ENCODE results near the gene TIAM2. TPM values are rescaled to one million over a fixed set of nuclear protein-coding genes. Genes with fewer than 3 reads are reported as not detected.
A peak's percentile ranks its signal among the peaks of the same experiment; 100 is the strongest.

The TIAM2 gene
- total RNA-seq, 8 experiments from 2014 or later, result 5.2 to 34.7 (median 10.7) TPM

GRCh38 chr6:154969796-154970195, 25.3 kb upstream of the TIAM2 start:
- in situ Hi-C loops (cut with MboI; ENCODE audit: low pct_unique_long_range_greater_than_20kb in 2 of 9, low sequenced_read_pairs in 9 of 9, unreplicated experiment in 9 of 9), result no loop called here
- WGBS, 10 experiments, result 28 to 93% (median 70%) methylated on average over 3 to 5 of the region's 5 CpGs; no CpG with 5 or more reads in 3 of the 10 experiments
- no peak overlapping the region for H3K27ac ChIP-seq
- peaks cover 0 to 2% of the 10 kb centered on the region in 2 donors for H3K4me1 ChIP-seq (replicated peaks in 1 of 2)
- no peak overlapping the region for H3K4me3 ChIP-seq
- peak in 2 of 8 experiments; percentile 42 to 63 for ATAC-seq (replicated peaks in 6 of 8)

GRCh38 chr6:154974485-154975149, 20.5 kb upstream of the TIAM2 start:
- no peak overlapping the region for H3K27ac ChIP-seq
- peaks cover 0 to 2% of the 10 kb centered on the region in 2 donors for H3K4me1 ChIP-seq (replicated peaks in 1 of 2)
- no peak for ATAC-seq (replicated peaks in 6 of 8)
- 50 to 100% (median 80%) methylated on average over 1 to 11 of the region's 11 CpGs; no CpG with 5 or more reads in 1 of the 10 experiments for WGBS, 10 experiments
- in situ Hi-C loops (cut with MboI; ENCODE audit: low pct_unique_long_range_greater_than_20kb in 2 of 9, low sequenced_read_pairs in 9 of 9, unreplicated experiment in 9 of 9), result no loop called here
- H3K4me3 ChIP-seq, result no peak overlapping the region

- WGBS, 10 experiments, result 0 to 100% (median 90%) methylated on average over 1 to 5 of the region's 5 CpGs; no CpG with 5 or more reads in 2 of the 10 experiments
- peak in 3 of 8 experiments; percentile 93 to 97 (median 94) for ATAC-seq (replicated peaks in 6 of 8)
- H3K4me3 ChIP-seq, result no peak overlapping the region
- peaks cover 2 to 5% of the 10 kb centered on the region in 2 donors for H3K4me1 ChIP-seq (replicated peaks in 1 of 2)
- H3K27ac ChIP-seq, result no peak overlapping the region
- in situ Hi-C loops (cut with MboI; ENCODE audit: low pct_unique_long_range_greater_than_20kb in 2 of 9, low sequenced_read_pairs in 9 of 9, unreplicated experiment in 9 of 9), result no loop called here
Measured at GRCh38 chr6:154977588-154977987, 17.5 kb upstream of the TIAM2 start.

GRCh38 chr6:154980273-154981078, 14.6 kb upstream of the TIAM2 start:
- Histone ChIP-seq H3K27ac (no peak overlapping the region), H3K4me1 (replicated peaks in 1 of 2) (peaks cover 2 to 5% of the 10 kb centered on the region in 2 donors), H3K4me3 (no peak overlapping the region)
- 92 to 100% (median 97%) methylated on average over 1 to 7 of the region's 8 CpGs; no CpG with 5 or more reads in 2 of the 10 experiments for WGBS, 10 experiments
- in situ Hi-C loops (cut with MboI; ENCODE audit: low pct_unique_long_range_greater_than_20kb in 2 of 9, low sequenced_read_pairs in 9 of 9, unreplicated experiment in 9 of 9), result no loop called here
- ATAC-seq (replicated peaks in 6 of 8), result no peak

- peak in 4 of 8 experiments; percentile 9 to 80 (median 38) for ATAC-seq (replicated peaks in 6 of 8)
- no peak overlapping the region for H3K4me3 ChIP-seq
- in situ Hi-C loops (cut with MboI; ENCODE audit: low pct_unique_long_range_greater_than_20kb in 2 of 9, low sequenced_read_pairs in 9 of 9, unreplicated experiment in 9 of 9), result no loop called here
Measured at GRCh38 chr6:154981079-154981870, 13.8 kb upstream of the TIAM2 start.

GRCh38 chr6:154984146-154984545, 11.0 kb upstream of the TIAM2 start:
- no peak overlapping the region for H3K27ac ChIP-seq
- peaks cover 2 to 5% of the 10 kb centered on the region in 2 donors for H3K4me1 ChIP-seq (replicated peaks in 1 of 2)
- WGBS, 10 experiments, result 20 to 100% (median 94%) methylated on average over 1 to 3 of the region's 4 CpGs; no CpG with 5 or more reads in 3 of the 10 experiments
- in situ Hi-C loops (cut with MboI; ENCODE audit: low pct_unique_long_range_greater_than_20kb in 2 of 9, low sequenced_read_pairs in 9 of 9, unreplicated experiment in 9 of 9), result no loop called here
- H3K4me3 ChIP-seq, result no peak overlapping the region
- peak in 1 of 8 experiments; percentile 49 for ATAC-seq (replicated peaks in 6 of 8)

More at GRCh38 chr6:154981079-154981870, 13.8 kb upstream of the TIAM2 start:
- WGBS, 10 experiments, result 78 to 100% (median 86%) methylated on average over 2 to 12 of the region's 12 CpGs
- Histone ChIP-seq H3K4me1 (replicated peaks in 1 of 2) (peaks cover 2 to 5% of the 10 kb centered on the region in 2 donors), H3K27ac (no peak overlapping the region)

- WGBS, 10 experiments, result 17 to 100% (median 97%) methylated on average over 1 to 4 of the region's 4 CpGs; no CpG with 5 or more reads in 1 of the 10 experiments
- no peak for ATAC-seq (replicated peaks in 6 of 8)
- Histone ChIP-seq H3K4me3 (no peak overlapping the region), H3K4me1 (replicated peaks in 1 of 2) (no peaks in the 10 kb centered on the region), H3K27ac (no peak overlapping the region)
- in situ Hi-C loops (cut with MboI; ENCODE audit: low pct_unique_long_range_greater_than_20kb in 2 of 9, low sequenced_read_pairs in 9 of 9, unreplicated experiment in 9 of 9), result no loop called here
Measured at GRCh38 chr6:154986787-154987235, 8.3 kb upstream of the TIAM2 start.

- no peak for ATAC-seq (replicated peaks in 6 of 8)
- in situ Hi-C loops (cut with MboI; ENCODE audit: low pct_unique_long_range_greater_than_20kb in 2 of 9, low sequenced_read_pairs in 9 of 9, unreplicated experiment in 9 of 9), result no loop called here
- Histone ChIP-seq H3K4me3 (no peak overlapping the region), H3K4me1 (replicated peaks in 1 of 2) (no peaks in the 10 kb centered on the region), H3K27ac (no peak overlapping the region)
- WGBS, 10 experiments, result 20 to 95% (median 65%) methylated on average over 1 to 6 of the region's 7 CpGs; no CpG with 5 or more reads in 4 of the 10 experiments
Measured at GRCh38 chr6:154989448-154989847, 5.7 kb upstream of the TIAM2 start.

- H3K4me1 ChIP-seq (replicated peaks in 1 of 2), result no peaks in the 10 kb centered on the region
- H3K27ac ChIP-seq, result no peak overlapping the region
- H3K4me3 ChIP-seq, result no peak overlapping the region
- ATAC-seq (replicated peaks in 6 of 8), result no peak
- in situ Hi-C loops (cut with MboI; ENCODE audit: low pct_unique_long_range_greater_than_20kb in 2 of 9, low sequenced_read_pairs in 9 of 9, unreplicated experiment in 9 of 9), result no loop called here
- WGBS, 10 experiments, result 20 to 100% (median 64%) methylated on average over 1 to 3 of the region's 4 CpGs; no CpG with 5 or more reads in 5 of the 10 experiments
Measured at GRCh38 chr6:154991207-154991606, 3.9 kb upstream of the TIAM2 start.

GRCh38 chr6:154993026-154993425, 2.1 kb upstream of the TIAM2 start:
- Histone ChIP-seq H3K27ac (no peak overlapping the region), H3K4me1 (replicated peaks in 1 of 2) (no peaks in the 10 kb centered on the region), H3K4me3 (no peak overlapping the region)
- in situ Hi-C loops (cut with MboI; ENCODE audit: low pct_unique_long_range_greater_than_20kb in 2 of 9, low sequenced_read_pairs in 9 of 9, unreplicated experiment in 9 of 9), result no loop called here
- 25 to 100% (median 71%) methylated on average over 1 to 5 of the region's 6 CpGs; no CpG with 5 or more reads in 2 of the 10 experiments for WGBS, 10 experiments
- ATAC-seq (replicated peaks in 6 of 8), result no peak

GRCh38 chr6:154993710-154994109, 1.4 kb upstream of the TIAM2 start:
- ATAC-seq (replicated peaks in 6 of 8), result no peak
- WGBS, 10 experiments, result 55 to 100% (median 91%) methylated on average over 1 to 8 of the region's 13 CpGs; no CpG with 5 or more reads in 4 of the 10 experiments
- Histone ChIP-seq H3K4me1 (replicated peaks in 1 of 2) (no peaks in the 10 kb centered on the region), H3K27ac (no peak overlapping the region), H3K4me3 (no peak overlapping the region)
- in situ Hi-C loops (cut with MboI; ENCODE audit: low pct_unique_long_range_greater_than_20kb in 2 of 9, low sequenced_read_pairs in 9 of 9, unreplicated experiment in 9 of 9), result no loop called here

- Histone ChIP-seq H3K27ac (no peak overlapping the region), H3K4me1 (replicated peaks in 1 of 2) (no peaks in the 10 kb centered on the region), H3K4me3 (peak overlapping the region; percentile 36 to 85 (median 55))
- ATAC-seq (replicated peaks in 6 of 8), result no peak
- 7 to 90% (median 63%) methylated on average over 2 to 13 of the region's 32 CpGs; no CpG with 5 or more reads in 4 of the 10 experiments for WGBS, 10 experiments
- in situ Hi-C loops (cut with MboI; ENCODE audit: low pct_unique_long_range_greater_than_20kb in 2 of 9, low sequenced_read_pairs in 9 of 9, unreplicated experiment in 9 of 9), result no loop called here
Measured at GRCh38 chr6:154994836-154995253, 270 bp upstream of the TIAM2 start.

Measured in motor neuron (in vitro differentiated cells).